ENCODE results near the gene CHCHD6. TPM values are rescaled to one million over a fixed set of nuclear protein-coding genes. Genes with fewer than 3 reads are reported as not detected.

CHCHD6 gene
- total and polyA plus RNA-seq, 4 donors = 12.1 to 22.6 (median 17.5) TPM

DNA sequence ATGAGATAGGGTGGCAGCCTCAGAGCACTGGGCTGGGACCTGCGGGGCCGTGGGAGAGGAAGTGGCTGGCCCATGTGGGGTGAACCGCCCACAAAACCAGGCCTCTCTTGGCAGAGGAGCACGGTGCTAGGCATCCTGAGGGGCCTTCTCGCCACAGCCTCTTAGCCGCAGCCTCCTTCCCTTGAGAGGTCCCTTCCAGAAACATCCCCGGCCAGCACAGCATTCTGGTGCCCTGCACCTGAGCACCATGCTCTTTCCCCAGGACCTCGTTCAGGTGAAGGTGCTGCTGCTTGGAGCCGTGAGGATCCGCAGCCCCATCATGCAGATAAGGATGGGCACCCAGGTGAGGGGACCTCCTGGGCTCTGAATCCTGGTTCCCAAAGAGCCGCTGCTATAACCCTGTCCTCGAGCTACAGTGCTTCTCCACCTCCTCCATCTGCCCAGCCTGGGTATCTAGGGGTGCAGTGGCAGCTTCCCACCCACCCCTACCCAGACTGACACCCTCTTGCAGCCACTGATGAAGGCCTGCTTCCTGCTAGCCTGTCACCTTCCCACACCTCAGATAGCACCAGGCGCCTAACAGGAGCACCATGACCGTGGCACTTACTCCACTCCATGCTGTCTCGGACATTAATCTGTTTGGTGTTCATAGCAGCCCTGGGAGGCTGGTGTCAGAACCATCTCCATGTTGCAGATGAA is 37.9 kb upstream of the CHCHD6 start:
- no peak overlapping the region for H3K27ac ChIP-seq (ENCODE audit: low read depth in 1 of 2, low read length in 1 of 2)
- ATAC-seq (ENCODE audit: insufficient read depth, low FRiP score) (no peak), DNase-seq (no peak)
- H3K27me3 ChIP-seq (ENCODE audit: control insufficient read depth in 3 of 3, insufficient read depth in 3 of 3, low read length in 2 of 3) = peaks cover 0 to 4% (median 0%) of the 10 kb centered on the region in 3 donors
- H3K4me3 ChIP-seq = no peak overlapping the region
- H3K9me3 ChIP-seq (ENCODE audit: control insufficient read depth in 4 of 4, insufficient read depth in 3 of 4, low read length in 3 of 4) = no peaks in the 10 kb centered on the region
- TF ChIP-seq, protein P1, sequence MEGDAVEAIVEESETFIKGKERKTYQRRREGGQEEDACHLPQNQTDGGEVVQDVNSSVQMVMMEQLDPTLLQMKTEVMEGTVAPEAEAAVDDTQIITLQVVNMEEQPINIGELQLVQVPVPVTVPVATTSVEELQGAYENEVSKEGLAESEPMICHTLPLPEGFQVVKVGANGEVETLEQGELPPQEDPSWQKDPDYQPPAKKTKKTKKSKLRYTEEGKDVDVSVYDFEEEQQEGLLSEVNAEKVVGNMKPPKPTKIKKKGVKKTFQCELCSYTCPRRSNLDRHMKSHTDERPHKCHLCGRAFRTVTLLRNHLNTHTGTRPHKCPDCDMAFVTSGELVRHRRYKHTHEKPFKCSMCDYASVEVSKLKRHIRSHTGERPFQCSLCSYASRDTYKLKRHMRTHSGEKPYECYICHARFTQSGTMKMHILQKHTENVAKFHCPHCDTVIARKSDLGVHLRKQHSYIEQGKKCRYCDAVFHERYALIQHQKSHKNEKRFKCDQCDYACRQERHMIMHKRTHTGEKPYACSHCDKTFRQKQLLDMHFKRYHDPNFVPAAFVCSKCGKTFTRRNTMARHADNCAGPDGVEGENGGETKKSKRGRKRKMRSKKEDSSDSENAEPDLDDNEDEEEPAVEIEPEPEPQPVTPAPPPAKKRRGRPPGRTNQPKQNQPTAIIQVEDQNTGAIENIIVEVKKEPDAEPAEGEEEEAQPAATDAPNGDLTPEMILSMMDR (IDR thresholded peaks at IDR 0.05; ENCODE audit: control extremely low read depth, extremely low read depth) = no peak
- no peaks in the 10 kb centered on the region for H3K36me3 ChIP-seq (ENCODE audit: control insufficient read depth in 4 of 4, insufficient read depth in 4 of 4, low read length in 4 of 4)
- H3K4me1 ChIP-seq (ENCODE audit: control insufficient read depth in 5 of 5, insufficient read depth in 5 of 5, low read length in 5 of 5) = no peaks in the 10 kb centered on the region
- WGBS, 2 donors = 76 to 78% methylated on average over 15 of the region's 15 CpGs
- H3K9ac ChIP-seq (ENCODE audit: insufficient read depth in 1 of 2, low read length in 2 of 2) = no peak overlapping the region

DNA sequence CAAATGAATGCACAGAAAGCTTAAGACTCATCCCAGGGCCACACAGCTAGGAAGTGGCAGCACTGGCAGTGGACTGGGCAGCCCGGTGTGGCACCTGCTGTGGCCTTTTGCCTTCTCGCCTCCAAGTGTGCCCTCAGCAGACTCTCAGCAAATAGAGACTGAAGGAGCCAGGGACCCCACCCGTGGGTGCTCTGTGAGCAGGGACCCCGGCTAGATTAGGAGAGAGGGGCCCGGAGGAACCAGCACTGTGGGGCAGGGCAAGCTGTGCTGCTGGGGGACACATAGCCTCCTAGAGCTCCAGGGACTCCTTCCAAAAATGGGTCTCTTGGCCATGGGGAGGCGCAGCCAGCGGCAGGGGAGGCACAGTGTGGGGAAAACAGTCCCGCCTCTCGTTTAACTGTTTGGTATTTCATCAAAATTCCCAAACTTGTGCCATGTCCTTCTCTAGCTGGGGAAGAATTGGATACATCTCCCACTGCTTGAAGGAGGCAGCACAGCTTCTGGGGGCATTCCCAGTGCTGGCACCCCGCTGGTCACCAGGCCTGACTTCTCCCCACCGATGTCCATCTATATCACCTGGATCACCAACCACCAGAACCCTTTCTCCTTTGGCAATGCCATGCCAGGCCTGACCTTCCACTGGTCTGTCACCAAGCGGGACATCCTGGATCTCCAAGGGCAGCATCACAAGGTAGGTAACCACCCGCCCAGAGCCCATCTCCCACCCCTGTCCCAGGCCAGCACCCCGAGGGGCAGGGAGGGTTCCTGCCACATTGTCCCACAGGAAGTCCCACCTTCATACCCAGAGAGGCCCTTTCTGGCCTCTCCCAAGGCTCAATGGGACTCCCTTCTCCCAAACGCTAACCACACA is 37.1 kb upstream of the CHCHD6 start:
- ATAC-seq (ENCODE audit: insufficient read depth, low FRiP score) (no peak), DNase-seq (no peak)
- TF ChIP-seq, protein P1 (IDR thresholded peaks at IDR 0.05; ENCODE audit: control extremely low read depth, extremely low read depth) = no peak
- no peaks in the 10 kb centered on the region for H3K27me3 ChIP-seq (ENCODE audit: control insufficient read depth in 3 of 3, insufficient read depth in 3 of 3, low read length in 2 of 3)
- no peaks in the 10 kb centered on the region for H3K36me3 ChIP-seq (ENCODE audit: control insufficient read depth in 4 of 4, insufficient read depth in 4 of 4, low read length in 4 of 4)
- H3K9ac ChIP-seq (ENCODE audit: insufficient read depth in 1 of 2, low read length in 2 of 2) = no peak overlapping the region
- H3K27ac ChIP-seq (ENCODE audit: low read depth in 1 of 2, low read length in 1 of 2) = no peak overlapping the region
- 88 to 89% methylated on average over 15 of the region's 15 CpGs for WGBS, 2 donors
- no peak overlapping the region for H3K4me3 ChIP-seq
- no peaks in the 10 kb centered on the region for H3K9me3 ChIP-seq (ENCODE audit: control insufficient read depth in 4 of 4, insufficient read depth in 3 of 4, low read length in 3 of 4)
- no peaks in the 10 kb centered on the region for H3K4me1 ChIP-seq (ENCODE audit: control insufficient read depth in 5 of 5, insufficient read depth in 5 of 5, low read length in 5 of 5)

DNA sequence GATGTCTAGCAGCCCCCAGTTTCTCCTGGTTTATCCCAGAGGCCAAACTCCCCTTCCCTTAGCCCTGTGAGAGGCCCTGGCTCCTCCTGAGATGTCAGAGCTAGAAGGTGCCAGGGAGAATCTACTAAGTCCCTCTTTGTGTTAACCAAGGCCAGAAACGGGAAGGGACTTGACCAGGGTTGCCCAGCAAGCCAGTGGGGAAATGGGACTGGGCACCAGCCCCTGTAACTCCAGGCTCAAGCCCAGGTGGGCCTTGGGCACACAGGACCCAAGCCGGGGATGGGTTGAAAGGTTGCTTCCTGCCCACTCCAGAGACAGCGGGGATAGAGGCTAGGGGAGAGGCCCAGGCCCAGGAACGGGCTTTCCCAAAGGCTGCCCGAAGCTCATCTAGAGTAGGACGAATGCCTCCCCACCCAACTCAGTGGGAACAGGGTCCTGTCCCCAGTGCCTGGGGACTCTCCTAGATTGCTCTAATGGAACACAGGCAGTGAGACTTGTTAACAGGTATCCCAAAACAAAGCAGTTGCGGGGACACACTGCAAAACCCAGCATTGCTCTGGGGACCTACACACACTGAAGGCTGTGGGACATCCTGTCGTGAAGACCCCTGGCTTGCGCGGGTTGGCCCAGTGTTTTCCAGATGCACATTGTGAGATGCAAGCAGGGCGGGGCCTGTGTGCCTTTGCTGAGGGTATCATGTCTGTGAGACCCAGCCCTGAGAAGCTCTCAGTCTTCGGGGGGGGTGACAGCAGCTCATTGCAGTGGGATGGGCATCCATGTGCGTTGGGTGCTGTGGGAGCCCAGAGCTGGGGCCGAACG is 36.2 kb upstream of the CHCHD6 start:
- Histone ChIP-seq H3K27ac (ENCODE audit: low read depth in 1 of 2, low read length in 1 of 2) (no peak overlapping the region), H3K4me3 (no peak overlapping the region), H3K27me3 (ENCODE audit: control insufficient read depth in 3 of 3, insufficient read depth in 3 of 3, low read length in 2 of 3) (no peaks in the 10 kb centered on the region), H3K36me3 (ENCODE audit: control insufficient read depth in 4 of 4, insufficient read depth in 4 of 4, low read length in 4 of 4) (no peaks in the 10 kb centered on the region), H3K9me3 (ENCODE audit: control insufficient read depth in 4 of 4, insufficient read depth in 3 of 4, low read length in 3 of 4) (no peaks in the 10 kb centered on the region), H3K9ac (ENCODE audit: insufficient read depth in 1 of 2, low read length in 2 of 2) (no peak overlapping the region), H3K4me1 (ENCODE audit: control insufficient read depth in 5 of 5, insufficient read depth in 5 of 5, low read length in 5 of 5) (no peaks in the 10 kb centered on the region)
- ATAC-seq (ENCODE audit: insufficient read depth, low FRiP score) = no peak
- TF ChIP-seq, protein P1 (IDR thresholded peaks at IDR 0.05; ENCODE audit: control extremely low read depth, extremely low read depth) = no peak
- DNase-seq = no peak
- 90 to 91% methylated on average over 15 of the region's 15 CpGs for WGBS, 2 donors
